Brain microvascular endothelial cell (primary cell): ENCODE measurements around the gene CD59.

ENCODE experiments used
- DNase-seq: peaks from one replicate; pipeline ENCODE4 v3.0.0-alpha.2; 2020
- H3K27ac ChIP-seq: fragments of 250-450 bp; sonication (Bioruptor Pico); 2 replicates; pipeline ENCODE4 v1.5.1; 2020; ENCODE audit warnings: mild to moderate bottlenecking, moderate library complexity
- H3K27me3 ChIP-seq: fragments of 250-450 bp; sonication (Bioruptor Pico); replicated peaks from 2 replicates; pipeline ENCODE4 v1.5.1; 2020; ENCODE audit warnings: mild to moderate bottlenecking
- H3K36me3 ChIP-seq: fragments of 250-450 bp; sonication (Bioruptor Pico); replicated peaks from 2 replicates; pipeline ENCODE4 v1.5.1; 2020; ENCODE audit warnings: mild to moderate bottlenecking
- H3K4me3 ChIP-seq: 2 replicates; pipeline ENCODE4 v1.5.1; 2011; ENCODE audit warnings: low read depth, mild to moderate bottlenecking, control low read depth, low read length, moderate library complexity
- CTCF ChIP-seq: IDR thresholded peaks from 2 replicates; pipeline ENCODE4 v1.5.1; 2011; ENCODE audit warnings: low read depth, mild to moderate bottlenecking, moderate library complexity, low read length, control low read depth, inconsistent platforms; ENCODE audit errors: missing control alignments
- in situ Hi-C: cut with HindIII; loops from 2 replicates; pipeline ENCODE4 v1.10.0; 2017; ENCODE audit warnings: low sequenced_read_pairs, low pct_ligation_motif_present

CD59 gene

GRCh38 chr11:33692541-33692940 lies 43.7 kb downstream of the CD59 start:
- Histone ChIP-seq H3K36me3 (no peaks in the 10 kb centered on the region), H3K27ac (peak overlapping the region; percentile 98), H3K27me3 (no peaks in the 10 kb centered on the region), H3K4me3 (no peak overlapping the region)
- DNase-seq, result no peak
- in situ Hi-C loops, result no loop called here
- no peak for TF ChIP-seq CTCF

DNA sequence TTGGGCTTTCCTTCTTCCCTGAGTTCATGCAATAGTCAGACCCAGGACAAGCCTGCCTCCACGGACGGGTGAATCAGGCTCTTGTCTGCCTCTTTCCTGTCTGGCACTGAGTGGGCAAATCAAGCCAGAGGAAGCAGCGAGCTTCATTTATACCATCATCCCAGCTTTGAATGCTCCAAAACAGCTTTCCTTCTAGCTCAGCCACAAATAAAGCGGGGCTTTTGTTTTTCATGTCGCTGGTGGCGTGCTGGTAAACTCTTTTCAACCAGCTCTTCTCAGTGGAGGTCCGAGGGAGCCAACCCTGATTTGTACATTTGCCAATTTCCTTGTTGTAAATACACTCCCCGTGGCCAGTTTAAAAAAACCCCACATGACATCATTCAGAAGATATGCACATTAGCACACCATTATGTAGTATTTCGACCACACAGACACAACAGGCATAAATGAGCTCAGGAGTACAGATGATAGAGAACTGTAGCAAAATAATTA lies 44.2 kb downstream of the CD59 start:
- no peak for TF ChIP-seq CTCF
- peak; percentile 97 for DNase-seq
- no peaks in the 10 kb centered on the region for H3K27me3 ChIP-seq
- in situ Hi-C loops, result no loop called here
- peak overlapping the region; percentile 22 for H3K4me3 ChIP-seq
- no peaks in the 10 kb centered on the region for H3K36me3 ChIP-seq
- H3K27ac ChIP-seq, result peak overlapping the region; percentile 98

- no peak for DNase-seq
- Histone ChIP-seq H3K4me3 (no peak overlapping the region), H3K27me3 (no peaks in the 10 kb centered on the region), H3K36me3 (no peaks in the 10 kb centered on the region), H3K27ac (peak overlapping the region; percentile 98)
- in situ Hi-C loops, result no loop called here
- TF ChIP-seq CTCF, result no peak
Observed at GRCh38 chr11:33691066-33691864, 45.0 kb downstream of the CD59 start.

GRCh38 chr11:33690290-33691065 lies 45.7 kb downstream of the CD59 start:
- no peaks in the 10 kb centered on the region for H3K36me3 ChIP-seq
- DNase-seq, result peak; percentile 97
- peak overlapping the region; percentile 98 for H3K27ac ChIP-seq
- in situ Hi-C loops, result no loop called here
- no peaks in the 10 kb centered on the region for H3K27me3 ChIP-seq
- H3K4me3 ChIP-seq, result peak overlapping the region; percentile 5
- TF ChIP-seq CTCF, result no peak

GRCh38 chr11:33689501-33689900 lies 46.7 kb downstream of the CD59 start:
- Histone ChIP-seq H3K4me3 (no peak overlapping the region), H3K27me3 (no peaks in the 10 kb centered on the region), H3K36me3 (no peaks in the 10 kb centered on the region), H3K27ac (peak overlapping the region; percentile 98)
- TF ChIP-seq CTCF, result no peak
- DNase-seq, result no peak
- in situ Hi-C loops, result no loop called here
